CD4-positive, alpha-beta T cell treated with Interferon alpha-2 for 1 hour (primary cell): ENCODE data around the gene PRKAR1B.
"Not testable (repeated sequence)": the region's sequence is repeated elsewhere in the genome, so short reads cannot be mapped to it uniquely, and the experiment has no call there.

Experiments used
- DNase-seq, 2 donors: peaks; one replicate each; pipeline ENCODE4 v3.0.0-alpha.2; 2020 to 2022

PRKAR1B gene

GRCh38 chr7:569071-569855 lies 157.8 kb downstream of the PRKAR1B start:
- no peak for DNase-seq

GRCh38 chr7:568031-568951 lies 158.8 kb downstream of the PRKAR1B start:
- no peak for DNase-seq

- DNase-seq: no peak
These were observed 159.7 kb downstream of the PRKAR1B start for GRCh38 chr7:567305-567883.

- DNase-seq: no peak
These were observed 161.0 kb downstream of the PRKAR1B start for GRCh38 chr7:566100-566499.

GRCh38 chr7:564176-564865 lies 162.8 kb downstream of the PRKAR1B start:
- DNase-seq: no peak

GRCh38 chr7:563629-564170 lies 163.4 kb downstream of the PRKAR1B start:
- no peak for DNase-seq

GRCh38 chr7:562789-563628 lies 164.1 kb downstream of the PRKAR1B start:
- DNase-seq: no peak

- no peak for DNase-seq
These were observed 164.8 kb downstream of the PRKAR1B start for GRCh38 chr7:562374-562675.

- no peak for DNase-seq
These were observed 165.3 kb downstream of the PRKAR1B start for GRCh38 chr7:561631-562373.

- no peak for DNase-seq
These were observed 166.0 kb downstream of the PRKAR1B start for GRCh38 chr7:560966-561630.

- DNase-seq: no peak
These were observed 167.7 kb downstream of the PRKAR1B start for GRCh38 chr7:559396-559705.

- no peak for DNase-seq
These were observed 169.6 kb downstream of the PRKAR1B start for GRCh38 chr7:557558-557881.

- DNase-seq: no peak
These were observed 170.1 kb downstream of the PRKAR1B start for GRCh38 chr7:556837-557557.

- DNase-seq: no peak
These were observed 170.7 kb downstream of the PRKAR1B start for GRCh38 chr7:556291-556826.

- no peak for DNase-seq
These were observed 171.4 kb downstream of the PRKAR1B start for GRCh38 chr7:555551-556160.

- DNase-seq: no peak
These were observed 173.4 kb downstream of the PRKAR1B start for GRCh38 chr7:553636-554111.

- DNase-seq: no peak
These were observed 174.0 kb downstream of the PRKAR1B start for GRCh38 chr7:552868-553635.

GRCh38 chr7:552151-552867 lies 174.8 kb downstream of the PRKAR1B start:
- DNase-seq: not testable (repeated sequence)
